HepG2 (cell line): ENCODE results near the gene FXYD4. TPM values are rescaled to one million over a fixed set of nuclear protein-coding genes. Genes with fewer than 3 reads are reported as not detected.

Experiments
- ATAD3A ChIP-seq: sonication (generic); formaldehyde crosslinking; IDR thresholded peaks from 2 replicates; pipeline ENCODE4 v1.4.0; 2020; ENCODE audit warnings: missing genetic modification reagents
- GATAD1 ChIP-seq: IDR thresholded peaks from 2 replicates; pipeline ENCODE4 v1.6.1; 2016; ENCODE audit warnings: missing genetic modification reagents, missing compliant biosample characterization
- HIVEP1 ChIP-seq: sonication (generic); formaldehyde crosslinking; IDR thresholded peaks from 2 replicates; pipeline ENCODE4 v1.4.0; 2020; ENCODE audit warnings: mild to moderate bottlenecking, missing genetic modification reagents
- HNF4G ChIP-seq, 2 experiments: sonication (generic) in 1 of 2; formaldehyde crosslinking in 1 of 2; IDR thresholded peaks; 2 replicates each; pipeline versions ENCODE4 v1.4.0 to v1.6.1; 2011 to 2020; ENCODE audit warnings: borderline replicate concordance in 2 of 2, low read depth in 2 of 2, mild to moderate bottlenecking in 2 of 2, low read length in 1 of 2, missing genetic modification reagents in 1 of 2, moderate library complexity in 1 of 2
- HOXA3 ChIP-seq: sonication (generic); formaldehyde crosslinking; IDR thresholded peaks from 2 replicates; pipeline ENCODE4 v1.5.0; 2020; ENCODE audit warnings: missing genetic modification reagents
- KMT2B ChIP-seq: IDR thresholded peaks from 2 replicates; pipeline ENCODE4 v1.6.1; 2016; ENCODE audit warnings: missing genetic modification reagents, missing compliant biosample characterization
- PRPF4 ChIP-seq: fragments of 200-400 bp; formaldehyde crosslinking; IDR thresholded peaks from 2 replicates; pipeline ENCODE4 v1.6.1; 2016; ENCODE audit warnings: low read length, low read depth; ENCODE audit not compliant: poor library complexity, severe bottlenecking
- RORA ChIP-seq: sonication (generic); formaldehyde crosslinking; IDR thresholded peaks from 2 replicates; pipeline ENCODE4 v1.5.0; 2020; ENCODE audit warnings: mild to moderate bottlenecking, missing genetic modification reagents, moderate library complexity
- TBX2 ChIP-seq: sonication (generic); formaldehyde crosslinking; IDR thresholded peaks from 2 replicates; pipeline ENCODE4 v1.5.0; 2020; ENCODE audit warnings: missing genetic modification reagents, mild to moderate bottlenecking, borderline replicate concordance
- ZFP1 ChIP-seq: IDR thresholded peaks from 2 replicates; pipeline ENCODE4 v1.6.1; 2016
- ZNF501 ChIP-seq: sonication (generic); formaldehyde crosslinking; IDR thresholded peaks from 2 replicates; pipeline ENCODE4 v1.5.1; 2020; ENCODE audit warnings: mild to moderate bottlenecking, moderate library complexity, missing genetic modification reagents
- ZNF792 ChIP-seq: IDR thresholded peaks from 2 replicates; pipeline ENCODE4 v1.6.1; 2016
- ZNF878 ChIP-seq: sonication (generic); formaldehyde crosslinking; IDR thresholded peaks from 2 replicates; pipeline ENCODE4 v1.8.1; 2023; ENCODE audit warnings: mild to moderate bottlenecking, missing genetic modification reagents, moderate library complexity
- polyA plus RNA-seq, 8 experiments: library from polyadenylated mRNA; depleted of rRNA in 3 of 8; stranded (reverse) in 7 of 8; unstranded in 1 of 8; fragments of >200 nt; fragmentation: Illumina TruSeq in 4 of 8; extraction: Trizol in 4 of 8; gene quantifications; 2 replicates each; pipeline versions ENCODE4 v1.2.1 to v1.2.3, GENCODE V29; 2011 to 2016; ENCODE audit warnings: low read depth in 4 of 8, missing spikeins in 1 of 8, mixed read lengths in 1 of 8; ENCODE audit not compliant: insufficient read depth in 1 of 8
- total RNA-seq, 5 experiments: library from RNA; depleted of rRNA; stranded (reverse); fragments of >200 nt; fragmentation: Illumina TruSeq; extraction: Trizol; gene quantifications; 2 replicates each; pipeline ENCODE4 v1.2.3, GENCODE V29; 2016; ENCODE audit warnings: low read depth in 1 of 5
- TF ChIP-seq, protein P1 (sequence below): sonication (generic); formaldehyde crosslinking; IDR thresholded peaks from 2 replicates; pipeline ENCODE4 v1.4.0; 2020; ENCODE audit warnings: missing genetic modification reagents
- TF ChIP-seq, protein P2 (sequence below): sonication (generic); formaldehyde crosslinking; conservative IDR thresholded peaks from 2 replicates; pipeline ENCODE4 v1.4.0; 2020; ENCODE audit warnings: mild to moderate bottlenecking, missing genetic modification reagents, moderate library complexity
- TF ChIP-seq, protein P3 (sequence below): sonication (generic); formaldehyde crosslinking; IDR thresholded peaks from 2 replicates; pipeline ENCODE4 v1.4.0; 2020; ENCODE audit warnings: low read depth, mild to moderate bottlenecking, missing genetic modification reagents
- TF ChIP-seq, protein P4 (sequence below): sonication (generic); formaldehyde crosslinking; IDR thresholded peaks from 2 replicates; pipeline ENCODE4 v1.9.0; 2021; ENCODE audit warnings: missing genetic modification reagents, borderline replicate concordance

Gene FXYD4
- total and polyA plus RNA-seq, 2 of the 13 experiments (the other 11 are each of a cell fraction or from before 2014, with no cell fraction given): not detected

DNA sequence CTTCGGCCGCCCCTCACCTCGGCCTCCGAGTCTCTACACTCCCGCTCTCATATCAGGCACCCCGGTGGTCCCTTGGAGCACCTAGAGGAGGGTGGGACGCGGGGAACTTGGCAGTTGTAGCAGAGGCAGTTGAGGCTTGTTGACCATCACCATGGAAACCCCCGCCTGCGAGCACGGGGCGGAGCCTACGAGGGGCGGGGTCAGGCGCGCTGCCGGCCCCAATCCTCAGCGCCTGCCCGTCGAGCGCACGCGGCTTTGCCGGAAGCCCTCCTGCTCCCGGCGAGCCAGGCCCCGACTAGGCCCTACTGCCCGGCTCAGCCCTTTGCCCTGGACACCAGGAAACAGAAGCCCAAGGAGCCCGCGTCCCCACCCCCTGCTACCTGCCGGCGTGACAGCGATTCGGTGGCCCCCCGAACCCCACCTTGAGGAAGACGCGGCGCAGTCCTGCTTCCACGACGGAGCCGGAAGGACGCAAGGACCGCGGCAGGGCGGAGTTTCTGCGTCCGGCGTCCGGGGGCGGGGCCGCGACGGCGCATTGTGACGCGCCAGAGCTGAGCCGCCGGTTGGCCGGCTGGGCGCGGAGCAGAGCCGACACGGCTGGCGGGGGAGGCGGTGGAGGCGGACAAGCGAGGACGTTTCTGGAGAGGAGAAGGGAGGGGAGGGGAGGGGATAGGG is 37.4 kb downstream of the FXYD4 start, which contains the start of gene HNRNPF (continued):
- peak; percentile 84 for TF ChIP-seq TBX2 (CRISPR knock-in tag)
- TF ChIP-seq, protein P1, sequence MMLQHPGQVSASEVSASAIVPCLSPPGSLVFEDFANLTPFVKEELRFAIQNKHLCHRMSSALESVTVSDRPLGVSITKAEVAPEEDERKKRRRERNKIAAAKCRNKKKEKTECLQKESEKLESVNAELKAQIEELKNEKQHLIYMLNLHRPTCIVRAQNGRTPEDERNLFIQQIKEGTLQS (CRISPR knock-in tag): peak; percentile 23; the same call in 1 of the 2 replicates
- TF ChIP-seq ZFP1 (CRISPR knock-in tag): no peak
- TF ChIP-seq GATAD1 (CRISPR knock-in tag): peak; percentile 82; the same call in 1 of the 2 replicates
- peak; percentile 77 for TF ChIP-seq HIVEP1 (CRISPR knock-in tag)
- TF ChIP-seq, protein P2, sequence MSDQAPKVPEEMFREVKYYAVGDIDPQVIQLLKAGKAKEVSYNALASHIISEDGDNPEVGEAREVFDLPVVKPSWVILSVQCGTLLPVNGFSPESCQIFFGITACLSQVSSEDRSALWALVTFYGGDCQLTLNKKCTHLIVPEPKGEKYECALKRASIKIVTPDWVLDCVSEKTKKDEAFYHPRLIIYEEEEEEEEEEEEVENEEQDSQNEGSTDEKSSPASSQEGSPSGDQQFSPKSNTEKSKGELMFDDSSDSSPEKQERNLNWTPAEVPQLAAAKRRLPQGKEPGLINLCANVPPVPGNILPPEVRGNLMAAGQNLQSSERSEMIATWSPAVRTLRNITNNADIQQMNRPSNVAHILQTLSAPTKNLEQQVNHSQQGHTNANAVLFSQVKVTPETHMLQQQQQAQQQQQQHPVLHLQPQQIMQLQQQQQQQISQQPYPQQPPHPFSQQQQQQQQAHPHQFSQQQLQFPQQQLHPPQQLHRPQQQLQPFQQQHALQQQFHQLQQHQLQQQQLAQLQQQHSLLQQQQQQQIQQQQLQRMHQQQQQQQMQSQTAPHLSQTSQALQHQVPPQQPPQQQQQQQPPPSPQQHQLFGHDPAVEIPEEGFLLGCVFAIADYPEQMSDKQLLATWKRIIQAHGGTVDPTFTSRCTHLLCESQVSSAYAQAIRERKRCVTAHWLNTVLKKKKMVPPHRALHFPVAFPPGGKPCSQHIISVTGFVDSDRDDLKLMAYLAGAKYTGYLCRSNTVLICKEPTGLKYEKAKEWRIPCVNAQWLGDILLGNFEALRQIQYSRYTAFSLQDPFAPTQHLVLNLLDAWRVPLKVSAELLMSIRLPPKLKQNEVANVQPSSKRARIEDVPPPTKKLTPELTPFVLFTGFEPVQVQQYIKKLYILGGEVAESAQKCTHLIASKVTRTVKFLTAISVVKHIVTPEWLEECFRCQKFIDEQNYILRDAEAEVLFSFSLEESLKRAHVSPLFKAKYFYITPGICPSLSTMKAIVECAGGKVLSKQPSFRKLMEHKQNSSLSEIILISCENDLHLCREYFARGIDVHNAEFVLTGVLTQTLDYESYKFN: peak; percentile 60
- peak; percentile 81 for TF ChIP-seq HOXA3 (CRISPR knock-in tag)
- TF ChIP-seq ZNF878 (CRISPR knock-in tag): no peak
- no peak for TF ChIP-seq RORA
- TF ChIP-seq ZNF792 (CRISPR knock-in tag): 0 out of 2 replicates have a peak, but pooled peaks have one; percentile 63
- TF ChIP-seq KMT2B (CRISPR knock-in tag): peak; percentile 65
- TF ChIP-seq ATAD3A (CRISPR knock-in tag): no peak
- TF ChIP-seq ZNF501 (CRISPR knock-in tag): peak; percentile 97
- no peak for TF ChIP-seq HNF4G (IDR thresholded peaks at IDR 0.05; ENCODE audit: borderline replicate concordance, low read depth, low read length)
- TF ChIP-seq HNF4G (CRISPR knock-in tag; IDR thresholded peaks at IDR 0.05; ENCODE audit: borderline replicate concordance, low read depth): no peak; the same call in 1 of the 2 replicates
- no peak for TF ChIP-seq PRPF4
- TF ChIP-seq, protein P3, sequence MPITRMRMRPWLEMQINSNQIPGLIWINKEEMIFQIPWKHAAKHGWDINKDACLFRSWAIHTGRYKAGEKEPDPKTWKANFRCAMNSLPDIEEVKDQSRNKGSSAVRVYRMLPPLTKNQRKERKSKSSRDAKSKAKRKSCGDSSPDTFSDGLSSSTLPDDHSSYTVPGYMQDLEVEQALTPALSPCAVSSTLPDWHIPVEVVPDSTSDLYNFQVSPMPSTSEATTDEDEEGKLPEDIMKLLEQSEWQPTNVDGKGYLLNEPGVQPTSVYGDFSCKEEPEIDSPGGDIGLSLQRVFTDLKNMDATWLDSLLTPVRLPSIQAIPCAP: no peak
- TF ChIP-seq, protein P4, sequence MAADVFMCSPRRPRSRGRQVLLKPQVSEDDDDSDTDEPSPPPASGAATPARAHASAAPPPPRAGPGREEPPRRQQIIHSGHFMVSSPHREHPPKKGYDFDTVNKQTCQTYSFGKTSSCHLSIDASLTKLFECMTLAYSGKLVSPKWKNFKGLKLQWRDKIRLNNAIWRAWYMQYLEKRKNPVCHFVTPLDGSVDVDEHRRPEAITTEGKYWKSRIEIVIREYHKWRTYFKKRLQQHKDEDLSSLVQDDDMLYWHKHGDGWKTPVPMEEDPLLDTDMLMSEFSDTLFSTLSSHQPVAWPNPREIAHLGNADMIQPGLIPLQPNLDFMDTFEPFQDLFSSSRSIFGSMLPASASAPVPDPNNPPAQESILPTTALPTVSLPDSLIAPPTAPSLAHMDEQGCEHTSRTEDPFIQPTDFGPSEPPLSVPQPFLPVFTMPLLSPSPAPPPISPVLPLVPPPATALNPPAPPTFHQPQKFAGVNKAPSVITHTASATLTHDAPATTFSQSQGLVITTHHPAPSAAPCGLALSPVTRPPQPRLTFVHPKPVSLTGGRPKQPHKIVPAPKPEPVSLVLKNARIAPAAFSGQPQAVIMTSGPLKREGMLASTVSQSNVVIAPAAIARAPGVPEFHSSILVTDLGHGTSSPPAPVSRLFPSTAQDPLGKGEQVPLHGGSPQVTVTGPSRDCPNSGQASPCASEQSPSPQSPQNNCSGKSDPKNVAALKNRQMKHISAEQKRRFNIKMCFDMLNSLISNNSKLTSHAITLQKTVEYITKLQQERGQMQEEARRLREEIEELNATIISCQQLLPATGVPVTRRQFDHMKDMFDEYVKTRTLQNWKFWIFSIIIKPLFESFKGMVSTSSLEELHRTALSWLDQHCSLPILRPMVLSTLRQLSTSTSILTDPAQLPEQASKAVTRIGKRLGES: no peak
